HCT116 (cell line): ENCODE results near the gene BICRA. TPM values are rescaled to one million over a fixed set of nuclear protein-coding genes. Genes with fewer than 3 reads are reported as not detected.

Experiments
- ATAC-seq: fragments of 200-7000 bp; cut with Tn5 transposase; 2 replicates; pipeline ENCODE4 v1.9.1; 2020; ENCODE audit warnings: mild to moderate bottlenecking, moderate library complexity
- BruUV-seq: library from RNA; stranded (reverse); fragments of 400-500 nt; replicated peaks from 2 replicates; lab custom pipeline; 2021; lab: Mats Ljungman, UMichigan
- CTCF ChIA-PET: fragments of 300-600 bp; sonication (Branson Sonifier 250); formaldehyde crosslinking; loops from one replicate; lab custom pipeline; 2021; ENCODE audit warnings: antibody characterized with exemption; lab: Charles Lee
- POLR2A ChIA-PET: fragments of 300-600, 350-600 bp; sonication (Branson Sonifier 250); formaldehyde crosslinking; loops from one replicate; lab custom pipeline; 2021; ENCODE audit warnings: antibody characterized with exemption; lab: Charles Lee
- RAD21 ChIA-PET, 2 experiments: fragments of 300-600 bp; sonication (Branson Sonifier 250); formaldehyde crosslinking; loops; one replicate each; lab custom pipeline; 2023; ENCODE audit warnings: low total read pairs in 2 of 2; ENCODE audit not compliant: uncharacterized antibody in 2 of 2, unreplicated experiment in 2 of 2, low non-redundant PET in 1 of 2; lab: Charles Lee
- DNase-seq: peaks from one replicate; pipeline ENCODE4 v3.0.0-alpha.2; 2010; ENCODE audit warnings: low read depth, low spot score
- H2AFZ ChIP-seq: fragments of 200-600 bp; shearing (Covaris generic), sonication (generic); 2 replicates; pipeline ENCODE4 v1.6.1; 2017; ENCODE audit warnings: low read depth, mixed run types, mixed read lengths, antibody characterized with exemption, low read length; ENCODE audit not compliant: poor library complexity, severe bottlenecking
- H3K27ac ChIP-seq: 2 replicates; pipeline ENCODE4 v1.5.1; 2012; ENCODE audit warnings: low read depth, low read length
- H3K27me3 ChIP-seq: fragments of 200-600 bp; sonication (generic); 2 replicates; pipeline ENCODE4 v1.6.1; 2016; ENCODE audit warnings: mixed run types, low read length, mixed read lengths; ENCODE audit not compliant: insufficient read depth
- H3K36me3 ChIP-seq, 2 experiments: fragments of 200-500 bp in 1 of 2; fragments of 200-600 bp in 1 of 2; sonication (Bioruptor generic) in 1 of 2; sonication (generic) in 1 of 2; 2 replicates each; pipeline versions ENCODE4 v1.5.1 to v1.6.1; 2014 to 2016; ENCODE audit warnings: low read length in 2 of 2, inconsistent platforms in 1 of 2, mixed read lengths in 1 of 2, mixed run types in 1 of 2; ENCODE audit not compliant: insufficient read depth in 2 of 2, control insufficient read depth in 1 of 2
- H3K4me1 ChIP-seq, 2 experiments: fragments of 200-600 bp in 1 of 2; sonication (generic) in 1 of 2; 2 replicates each; pipeline versions ENCODE4 v1.5.1 to v1.6.1; 2012 to 2017; ENCODE audit warnings: low read length in 2 of 2, inconsistent platforms in 1 of 2, mild to moderate bottlenecking in 1 of 2, mixed read lengths in 1 of 2, mixed run types in 1 of 2, moderate library complexity in 1 of 2; ENCODE audit not compliant: insufficient read depth in 2 of 2, control insufficient read depth in 1 of 2
- H3K4me2 ChIP-seq: fragments of 200-600 bp; sonication (generic); 2 replicates; pipeline ENCODE4 v1.6.1; 2017; ENCODE audit warnings: mixed run types, low read length, mixed read lengths
- H3K4me3 ChIP-seq, 2 experiments: fragments of 200-600 bp in 1 of 2; sonication (generic) in 1 of 2; replicated peaks in 1 of 2; 2 replicates each; pipeline ENCODE4 v1.5.1; 2011 to 2016; ENCODE audit warnings: low read length in 2 of 2, control low read depth in 1 of 2, low read depth in 1 of 2, mild to moderate bottlenecking in 1 of 2, mixed read lengths in 1 of 2, mixed run types in 1 of 2
- H3K79me2 ChIP-seq: fragments of 200-600 bp; sonication (generic); 2 replicates; pipeline ENCODE4 v1.6.1; 2017; ENCODE audit warnings: mild to moderate bottlenecking, mixed run types, low read length, moderate library complexity, mixed read lengths; ENCODE audit not compliant: insufficient read depth
- H3K9ac ChIP-seq: fragments of 200-600 bp; sonication (generic); 2 replicates; pipeline ENCODE4 v1.6.1; 2016; ENCODE audit warnings: low read length, mixed read lengths
- H3K9me2 ChIP-seq: fragments of 200-600 bp; sonication (generic), shearing (Covaris generic); 2 replicates; pipeline ENCODE4 v1.6.1; 2017; ENCODE audit warnings: mixed run types, mild to moderate bottlenecking, moderate library complexity; ENCODE audit not compliant: insufficient read depth
- H3K9me3 ChIP-seq, 2 experiments: fragments of 200-500 bp in 1 of 2; fragments of 200-600 bp in 1 of 2; sonication (Bioruptor generic) in 1 of 2; sonication (generic) in 1 of 2; 2 replicates each; pipeline ENCODE4 v1.6.1; 2014 to 2017; ENCODE audit warnings: low read length in 2 of 2, mixed read lengths in 2 of 2, inconsistent platforms in 1 of 2, low read depth in 1 of 2, mild to moderate bottlenecking in 1 of 2, mixed run types in 1 of 2, moderate library complexity in 1 of 2; ENCODE audit not compliant: control insufficient read depth in 1 of 2, insufficient read depth in 1 of 2
- H4K20me1 ChIP-seq: fragments of 200-600 bp; sonication (generic), shearing (Covaris generic); 2 replicates; pipeline ENCODE4 v1.6.1; 2017; ENCODE audit warnings: mixed run types, mild to moderate bottlenecking, moderate library complexity; ENCODE audit not compliant: insufficient read depth
- EGR1 ChIP-seq: IDR thresholded peaks from 2 replicates; pipeline ENCODE4 v1.6.1; 2012; ENCODE audit warnings: low read depth
- EZH2 ChIP-seq: fragments of 200-600 bp; sonication (generic); IDR thresholded peaks from 2 replicates; pipeline ENCODE4 v1.6.1; 2017; ENCODE audit warnings: antibody characterized with exemption, mixed run types
- EZH2phosphoT487 ChIP-seq: fragments of 200-600 bp; IDR thresholded peaks from 2 replicates; pipeline ENCODE4 v1.6.1; 2018; ENCODE audit warnings: antibody characterized with exemption, borderline replicate concordance
- JUND ChIP-seq: IDR thresholded peaks from 2 replicates; pipeline ENCODE4 v1.6.1; 2012
- POLR2AphosphoS5 ChIP-seq: IDR thresholded peaks from 2 replicates; pipeline ENCODE4 v1.6.1; 2011; ENCODE audit warnings: mild to moderate bottlenecking, low read depth, low read length, moderate library complexity
- RAD21 ChIP-seq: IDR thresholded peaks from 2 replicates; pipeline ENCODE4 v1.6.1; 2012; ENCODE audit warnings: low read depth, mild to moderate bottlenecking
- REST ChIP-seq: IDR thresholded peaks from 2 replicates; pipeline ENCODE4 v1.6.1; 2012; ENCODE audit warnings: low read depth
- SIN3A ChIP-seq: IDR thresholded peaks from 2 replicates; pipeline ENCODE4 v1.6.1; 2012; ENCODE audit warnings: low read depth
- SRF ChIP-seq: IDR thresholded peaks from 2 replicates; pipeline ENCODE4 v1.6.1; 2012; ENCODE audit warnings: low read depth
- TCF7L2 ChIP-seq: IDR thresholded peaks from 2 replicates; pipeline ENCODE4 v1.7.0; 2011; ENCODE audit warnings: borderline replicate concordance, inconsistent platforms; ENCODE audit not compliant: insufficient read depth, insufficient read length; ENCODE audit errors: extremely low read depth
- YY1 ChIP-seq: IDR thresholded peaks from 2 replicates; pipeline ENCODE4 v1.6.1; 2011; ENCODE audit warnings: low read length, low read depth, moderate library complexity, mild to moderate bottlenecking; ENCODE audit not compliant: insufficient replicate concordance; ENCODE audit errors: extremely low read depth
- ZNF274 ChIP-seq: fragments of 200-500 bp; sonication (Bioruptor generic); IDR thresholded peaks from 2 replicates; pipeline ENCODE4 v1.6.1; 2014; ENCODE audit warnings: mild to moderate bottlenecking, low read depth, low read length, inconsistent platforms
- intact Hi-C: fragments of 100-400 bp; cut with micrococcal nuclease; formaldehyde crosslinking; loops from 2 replicates; pipeline ENCODE4 v1.10.0; 2022
- total RNA-seq: library from RNA; stranded (reverse); gene quantifications from one replicate; pipeline ENCODE4 v1.2.1, GENCODE V29; 2021; ENCODE audit not compliant: unreplicated experiment
- TF ChIP-seq, protein P1 (sequence below): IDR thresholded peaks from 2 replicates; pipeline ENCODE4 v1.6.1; 2012

Gene BICRA
- total RNA-seq, 1 experiment from 2014 or later = 11.3 TPM

- H3K9me2 ChIP-seq = no peaks in the 10 kb centered on the region
- no peak for DNase-seq
- H3K9me3 ChIP-seq = no peaks in the 10 kb centered on the region
- no peak overlapping the region for H2AFZ ChIP-seq
- no peak overlapping the region for H3K9ac ChIP-seq
- intact Hi-C loops = no loop called here
- peaks cover 3 to 8% of the 10 kb centered on the region in 2 experiments; a peak in 3 of 4 replicates for H3K4me1 ChIP-seq
- H3K79me2 ChIP-seq = no peaks in the 10 kb centered on the region
- H3K27ac ChIP-seq = no peak overlapping the region
- no peak overlapping the region for H3K4me3 ChIP-seq
- H3K27me3 ChIP-seq = no peaks in the 10 kb centered on the region
- no peaks in the 10 kb centered on the region for H4K20me1 ChIP-seq
- ChIA-PET RAD21 (no interaction called here), CTCF (interaction anchor here (1.1 to 2.2 kb wide), 3 partner anchors 12 to 273 kb away, joined by 3 to 10 read pairs (median 3); no protein-coding TSS in a partner anchor), POLR2A (no interaction called here)
- no peak for ATAC-seq
- TF ChIP-seq, protein P1, sequence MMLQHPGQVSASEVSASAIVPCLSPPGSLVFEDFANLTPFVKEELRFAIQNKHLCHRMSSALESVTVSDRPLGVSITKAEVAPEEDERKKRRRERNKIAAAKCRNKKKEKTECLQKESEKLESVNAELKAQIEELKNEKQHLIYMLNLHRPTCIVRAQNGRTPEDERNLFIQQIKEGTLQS = no peak
- no peak for TF ChIP-seq ZNF274
- TF ChIP-seq SRF = no peak
- no peak for TF ChIP-seq SIN3A
- BruUV-seq = no TSS peak
- peaks cover 7 to 10% of the 10 kb centered on the region in 2 experiments; a peak in 3 of 4 replicates for H3K36me3 ChIP-seq
- no peak overlapping the region for H3K4me2 ChIP-seq
These were observed 92.2 kb downstream of the BICRA start for GRCh38 chr19:47700934-47701716.

- no peak overlapping the region for H3K9ac ChIP-seq
- ATAC-seq (no peak), DNase-seq (no peak)
- H3K9me3 ChIP-seq = no peaks in the 10 kb centered on the region
- no TSS peak for BruUV-seq
- no peak overlapping the region for H2AFZ ChIP-seq
- H3K27ac ChIP-seq = no peak overlapping the region
- ChIA-PET RAD21 (no interaction called here), CTCF (interaction anchor here (0.7 kb wide), 1 partner anchor 11 kb away, joined by 3 read pairs; the partner anchor contains the start of gene EHD2), POLR2A (no interaction called here)
- no peaks in the 10 kb centered on the region for H4K20me1 ChIP-seq
- H3K4me3 ChIP-seq = no peak overlapping the region
- no peaks in the 10 kb centered on the region for H3K9me2 ChIP-seq
- peaks cover 3 to 9% of the 10 kb centered on the region in 2 experiments; a peak in 3 of 4 replicates for H3K4me1 ChIP-seq
- H3K27me3 ChIP-seq = no peaks in the 10 kb centered on the region
- H3K79me2 ChIP-seq = no peaks in the 10 kb centered on the region
- intact Hi-C loops = no loop called here
- peaks cover 7 to 10% of the 10 kb centered on the region in 2 experiments; a peak in 3 of 4 replicates for H3K36me3 ChIP-seq
- no peak overlapping the region for H3K4me2 ChIP-seq
- no peak for TF ChIP-seq REST
- no peak for TF ChIP-seq SIN3A
- TF ChIP-seq TCF7L2 = no peak
- no peak for TF ChIP-seq POLR2AphosphoS5
- no peak for TF ChIP-seq EZH2
- TF ChIP-seq EZH2phosphoT487 = no peak
- no peak for TF ChIP-seq YY1
- no peak for TF ChIP-seq RAD21
- TF ChIP-seq, protein P1 = no peak
- no peak for TF ChIP-seq JUND
- no peak for TF ChIP-seq EGR1
- TF ChIP-seq SRF = no peak
These were observed 93.0 kb downstream of the BICRA start for GRCh38 chr19:47701717-47702552.
